Loucy (cell line): ENCODE measurements around the gene SCMH1.

ENCODE experiments used
- H2AFZ ChIP-seq: fragments of 200-600 bp; sonication (generic); 2 replicates; pipeline ENCODE4 v1.6.0; 2016; ENCODE audit warnings: antibody characterized with exemption, mild to moderate bottlenecking, low read length, moderate library complexity
- H3F3A ChIP-seq: fragments of 200-600 bp; 2 replicates; pipeline ENCODE4 v1.6.0; 2016; ENCODE audit warnings: antibody characterized with exemption, low read depth, mild to moderate bottlenecking
- H3K27me3 ChIP-seq: fragments of 200-600 bp; sonication (generic); 2 replicates; pipeline ENCODE4 v1.6.1; 2014; ENCODE audit warnings: low read length, mild to moderate bottlenecking; ENCODE audit not compliant: insufficient read depth, poor library complexity, severe bottlenecking
- H3K36me3 ChIP-seq: fragments of 200-600 bp; sonication (generic); 2 replicates; pipeline ENCODE4 v1.6.1; 2016; ENCODE audit warnings: low read length; ENCODE audit not compliant: insufficient read depth
- H3K4me1 ChIP-seq: fragments of 200-600 bp; sonication (generic); 2 replicates; pipeline ENCODE4 v1.5.1; 2014; ENCODE audit warnings: low read length, mild to moderate bottlenecking; ENCODE audit not compliant: insufficient read depth, poor library complexity, severe bottlenecking
- H3K4me2 ChIP-seq: fragments of 200-600 bp; sonication (generic); 2 replicates; pipeline ENCODE4 v1.6.0; 2014; ENCODE audit warnings: antibody characterized with exemption, low read length, low read depth, mild to moderate bottlenecking; ENCODE audit not compliant: poor library complexity, severe bottlenecking
- H3K4me3 ChIP-seq: fragments of 200-600 bp; sonication (generic); 2 replicates; pipeline ENCODE4 v1.5.1; 2014; ENCODE audit warnings: low read length, mild to moderate bottlenecking, mixed read lengths; ENCODE audit not compliant: poor library complexity, severe bottlenecking
- H3K79me2 ChIP-seq: fragments of 200-600 bp; sonication (generic); 2 replicates; pipeline ENCODE4 v1.6.1; 2014; ENCODE audit warnings: low read length; ENCODE audit not compliant: insufficient read depth
- H3K9ac ChIP-seq: fragments of 200-600 bp; sonication (generic); 2 replicates; pipeline ENCODE4 v1.6.0; 2014; ENCODE audit warnings: mild to moderate bottlenecking, low read depth, low read length, moderate library complexity; ENCODE audit not compliant: poor library complexity, severe bottlenecking
- H3K9me2 ChIP-seq: fragments of 200-600 bp; sonication (generic); replicated peaks from 2 replicates; pipeline ENCODE4 v1.6.1; 2016; ENCODE audit warnings: low read depth, low read length, mixed read lengths
- H3K9me3 ChIP-seq: fragments of 200-600 bp; sonication (generic); 2 replicates; pipeline ENCODE4 v1.6.1; 2014; ENCODE audit warnings: mild to moderate bottlenecking, antibody characterized with exemption, low read length, low read depth; ENCODE audit not compliant: insufficient read depth
- H4K20me1 ChIP-seq: fragments of 200-600 bp; sonication (generic); 2 replicates; pipeline ENCODE4 v1.6.0; 2014; ENCODE audit warnings: antibody characterized with exemption, low read length, mild to moderate bottlenecking; ENCODE audit not compliant: insufficient read depth, poor library complexity, severe bottlenecking
- CTCF ChIP-seq: fragments of 200-600 bp; sonication (generic); conservative IDR thresholded peaks from 2 replicates; pipeline ENCODE4 v1.5.1; 2014; ENCODE audit warnings: mild to moderate bottlenecking, antibody characterized with exemption, low read length
- EZH2phosphoT487 ChIP-seq: fragments of 200-600 bp; IDR thresholded peaks from 2 replicates; pipeline ENCODE4 v1.6.1; 2018; ENCODE audit warnings: antibody characterized with exemption, mild to moderate bottlenecking, moderate library complexity, borderline replicate concordance

The SCMH1 gene

GRCh38 chr1:40987439-40988276 lies 254.4 kb downstream of the SCMH1 start:
- no peaks in the 10 kb centered on the region for H3K27me3 ChIP-seq
- H3K9me2 ChIP-seq: no peaks in the 10 kb centered on the region
- H3K4me1 ChIP-seq: peaks cover 50% of the 10 kb centered on the region
- H3K79me2 ChIP-seq: peaks cover 65% of the 10 kb centered on the region
- H3K36me3 ChIP-seq: peaks cover 92% of the 10 kb centered on the region
- H3K4me3 ChIP-seq: peak overlapping the region; percentile 36
- no peaks in the 10 kb centered on the region for H3F3A ChIP-seq
- peak overlapping the region; percentile 99 for H3K4me2 ChIP-seq
- no peak overlapping the region for H2AFZ ChIP-seq
- H3K9ac ChIP-seq: no peak overlapping the region
- TF ChIP-seq EZH2phosphoT487 (no peak), CTCF (no peak)
- H4K20me1 ChIP-seq: peaks cover 39% of the 10 kb centered on the region
- H3K9me3 ChIP-seq: no peaks in the 10 kb centered on the region

- Histone ChIP-seq H3K4me1 (peaks cover 57% of the 10 kb centered on the region), H3K9ac (no peak overlapping the region), H3K79me2 (peaks cover 67% of the 10 kb centered on the region), H3F3A (no peaks in the 10 kb centered on the region), H2AFZ (no peak overlapping the region), H3K27me3 (no peaks in the 10 kb centered on the region), H3K36me3 (peaks cover 85% of the 10 kb centered on the region), H3K9me3 (no peaks in the 10 kb centered on the region), H3K4me2 (peak overlapping the region; percentile 99), H3K9me2 (no peaks in the 10 kb centered on the region), H4K20me1 (peaks cover 46% of the 10 kb centered on the region), H3K4me3 (peak overlapping the region; percentile 36)
- TF ChIP-seq EZH2phosphoT487 (no peak), CTCF (no peak)
These were observed 255.2 kb downstream of the SCMH1 start for GRCh38 chr1:40986956-40987355.

GRCh38 chr1:40986328-40986783 lies 255.8 kb downstream of the SCMH1 start:
- Histone ChIP-seq H3K9me2 (no peaks in the 10 kb centered on the region), H4K20me1 (peaks cover 52% of the 10 kb centered on the region), H3K36me3 (peaks cover 79% of the 10 kb centered on the region), H3K4me2 (peak overlapping the region; percentile 99), H3K9me3 (no peaks in the 10 kb centered on the region), H3K4me3 (no peak overlapping the region), H3K27me3 (no peaks in the 10 kb centered on the region), H3K9ac (no peak overlapping the region), H3K4me1 (peaks cover 63% of the 10 kb centered on the region), H2AFZ (no peak overlapping the region), H3F3A (no peaks in the 10 kb centered on the region), H3K79me2 (peaks cover 67% of the 10 kb centered on the region)
- TF ChIP-seq EZH2phosphoT487 (no peak), CTCF (no peak)
